ENCODE measurements around the gene ALDH5A1. TPM values are rescaled to one million over a fixed set of nuclear protein-coding genes. Genes with fewer than 3 reads are reported as not detected.

The ALDH5A1 gene
- polyA plus RNA-seq, 3 donors = 23.6 to 33.1 (median 31.9) TPM

DNA sequence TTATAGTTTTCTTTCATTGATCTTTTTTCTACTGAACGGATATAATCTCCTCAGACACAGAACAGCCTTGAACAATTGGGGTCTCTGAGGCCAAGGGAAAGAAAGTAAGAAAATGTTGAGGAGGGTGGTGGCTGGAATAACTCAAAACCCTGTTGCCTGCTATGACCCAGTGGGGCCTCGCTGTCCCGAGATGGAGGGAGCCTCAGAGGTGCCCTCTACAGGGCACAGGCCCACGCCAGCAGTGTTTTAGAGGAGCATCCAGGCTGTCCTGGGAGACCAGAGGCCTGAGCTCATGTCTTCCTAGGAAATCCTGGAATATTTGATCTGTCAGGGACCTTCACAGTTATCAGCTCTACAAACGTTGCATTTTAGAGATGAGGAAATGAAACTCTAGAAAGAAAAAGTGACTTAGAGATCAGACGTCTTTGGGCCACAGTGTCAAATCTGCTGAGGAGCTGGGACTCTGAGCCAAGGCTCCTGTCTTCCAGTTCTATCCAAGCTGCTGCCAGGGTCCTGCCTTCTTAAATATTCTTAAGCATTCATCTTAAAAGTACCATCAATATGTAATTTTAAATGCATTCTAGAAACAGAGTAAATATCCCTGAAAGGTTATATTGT, 26.3 kb downstream of the ALDH5A1 start:
- DNase-seq = no peak

DNA sequence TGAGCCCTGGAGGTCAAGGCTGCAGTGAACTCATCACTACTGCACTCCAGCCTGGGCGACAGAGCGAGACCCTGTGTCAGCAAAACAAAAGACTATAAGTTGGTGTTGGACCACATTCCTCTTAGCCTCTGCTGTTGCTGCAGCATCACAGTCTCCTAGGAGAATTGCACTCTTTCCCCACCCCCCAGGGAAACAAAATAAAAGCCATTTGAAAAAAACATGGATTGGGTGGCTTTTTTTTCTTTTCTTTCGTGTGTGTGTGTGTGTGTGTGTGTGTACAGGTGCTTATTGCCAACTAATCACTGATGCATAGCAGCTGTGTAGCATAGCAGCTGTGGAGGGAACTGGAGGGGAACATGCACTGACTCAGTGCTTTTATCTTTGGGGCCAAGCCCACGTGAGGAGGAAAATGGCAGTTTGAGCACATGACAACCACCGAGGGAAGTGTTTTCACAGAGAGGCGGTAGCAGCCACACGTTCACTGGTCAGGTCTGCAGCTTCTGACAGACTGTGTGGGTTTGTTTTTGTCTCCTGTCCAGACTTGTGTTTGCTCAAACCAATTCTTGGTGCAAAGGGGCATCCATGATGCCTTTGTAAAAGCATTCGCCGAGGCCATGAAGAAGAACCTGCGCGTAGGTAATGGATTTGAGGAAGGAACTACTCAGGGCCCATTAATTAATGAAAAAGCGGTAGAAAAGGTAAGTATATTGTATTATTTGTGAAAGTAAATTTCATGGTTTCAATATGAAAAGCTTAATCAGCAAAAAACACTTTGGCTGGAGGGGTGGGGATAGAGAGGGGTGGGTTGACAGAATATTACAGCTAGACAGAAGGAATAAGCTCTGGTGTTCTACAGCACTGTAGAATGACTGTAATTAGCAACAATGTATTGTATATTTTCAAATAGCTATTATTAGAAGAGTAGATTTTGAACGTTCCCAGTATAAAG, 27.7 kb downstream of the ALDH5A1 start:
- peak; percentile 26 for DNase-seq

DNA sequence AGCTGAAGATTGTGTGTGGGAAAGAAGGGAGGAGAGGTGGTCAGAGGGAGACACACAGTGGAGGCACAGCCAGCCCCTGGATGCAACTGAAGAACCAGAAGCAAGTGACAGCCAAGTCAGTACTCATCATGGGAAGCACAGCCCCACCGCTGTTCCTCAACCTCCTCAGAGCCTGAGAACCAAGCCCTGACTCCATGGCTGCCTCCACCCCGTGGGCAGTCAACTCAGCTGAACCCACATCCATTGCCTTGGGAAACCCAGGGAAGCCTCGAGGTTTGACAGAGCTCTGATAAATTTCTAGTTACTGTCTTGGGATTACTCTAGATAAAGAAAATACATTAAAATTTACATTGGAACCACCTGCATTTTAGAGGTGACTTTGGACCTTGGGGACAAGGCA, 29.6 kb downstream of the ALDH5A1 start:
- no peak for DNase-seq

DNA sequence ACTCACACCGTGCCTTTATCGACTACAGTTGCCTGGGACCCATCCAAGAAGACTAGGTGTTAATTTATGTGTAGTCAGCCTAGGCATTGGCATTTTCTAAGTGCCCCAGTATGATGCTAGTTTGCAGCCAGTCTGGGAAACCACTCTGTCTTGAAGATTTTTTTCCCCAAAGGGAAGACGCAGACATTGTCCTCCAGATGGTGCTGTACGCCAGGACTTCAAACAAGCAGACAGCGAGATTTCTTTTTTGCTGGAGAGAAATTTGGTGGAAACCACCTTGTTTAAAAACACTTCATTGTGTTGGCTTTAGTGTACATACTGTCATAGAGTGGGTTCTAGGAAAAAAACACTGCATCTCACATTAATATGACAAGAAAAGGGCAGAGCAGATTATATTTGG, 30.0 kb downstream of the ALDH5A1 start:
- DNase-seq = peak; percentile 20

DNA sequence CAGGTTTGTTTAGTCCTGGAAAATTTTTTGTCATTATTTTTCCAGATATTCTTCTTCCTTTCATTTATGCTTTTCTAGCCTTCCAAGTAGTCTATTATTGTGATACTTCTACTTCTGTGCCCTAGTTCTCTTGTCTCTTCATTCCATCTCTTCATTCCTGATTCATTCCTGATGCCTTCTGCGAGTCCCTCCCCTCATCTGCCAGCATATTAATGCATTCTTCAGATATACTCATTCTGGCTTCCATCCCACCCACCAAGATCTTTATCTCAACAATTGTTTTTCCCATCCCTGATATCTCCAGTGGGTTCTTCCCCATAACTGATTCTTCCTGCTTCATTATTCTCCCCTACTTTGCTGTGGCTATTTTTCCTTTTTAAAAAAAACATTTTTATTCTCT, 35.2 kb downstream of the ALDH5A1 start:
- no peak for DNase-seq

DNA sequence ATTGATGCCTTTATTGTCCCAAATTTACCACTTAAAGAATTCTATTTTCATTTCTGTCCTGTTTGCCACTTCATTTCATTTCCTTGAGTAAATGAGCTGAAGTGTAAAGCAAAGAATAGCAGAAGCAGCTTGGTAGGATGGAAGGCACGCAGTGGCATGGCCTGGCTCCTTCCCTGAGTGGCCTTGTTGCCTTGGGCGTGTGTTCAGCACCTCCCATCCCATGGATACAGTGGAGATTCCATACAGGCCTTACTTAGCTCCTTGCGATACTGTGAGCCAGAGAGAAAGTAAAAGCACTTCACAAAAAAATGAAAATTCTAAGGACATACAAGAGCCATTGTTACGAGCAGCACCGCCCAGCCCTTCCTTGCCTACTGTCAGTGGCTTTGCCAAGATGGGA, 39.6 kb downstream of the ALDH5A1 start:
- no peak for DNase-seq

DNA sequence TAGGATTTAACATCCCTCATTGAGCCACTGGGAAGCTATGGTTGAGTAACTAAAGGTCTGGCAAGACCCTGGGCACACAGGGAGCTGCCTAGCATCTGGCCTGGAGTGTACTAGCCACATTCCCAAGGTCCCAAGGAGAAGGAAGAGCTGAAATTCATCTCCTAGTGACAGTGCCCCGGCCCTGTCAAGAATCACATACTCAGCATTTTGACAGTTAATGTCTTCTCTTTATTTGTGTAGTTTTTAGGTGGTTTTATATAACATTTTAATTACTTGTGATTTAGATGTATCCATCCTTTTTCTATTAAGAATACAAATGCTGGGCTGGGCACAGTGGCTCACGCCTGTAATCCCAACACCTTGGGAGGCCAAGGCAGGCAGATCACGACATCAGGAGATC, 40.4 kb downstream of the ALDH5A1 start:
- no peak for DNase-seq

DNA sequence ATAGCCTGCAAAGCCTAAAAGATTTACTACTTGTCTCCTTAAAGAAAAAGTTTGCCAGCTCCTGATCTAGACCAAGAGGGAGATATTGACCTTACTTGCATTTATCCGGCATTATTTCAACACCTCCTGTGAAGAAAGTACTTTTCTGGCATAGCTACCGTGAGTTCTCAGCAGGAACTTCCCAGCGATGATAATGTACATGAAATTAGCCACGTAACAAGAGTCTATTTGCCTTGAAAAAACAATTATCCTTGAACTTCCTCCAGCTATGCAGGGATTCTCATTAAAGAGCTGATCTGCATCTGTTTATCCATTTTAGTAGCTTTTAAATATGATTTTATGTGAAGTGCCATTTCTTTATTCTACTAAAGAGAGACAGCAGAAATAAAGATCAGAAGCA, 41.7 kb downstream of the ALDH5A1 start:
- DNase-seq = no peak

DNA sequence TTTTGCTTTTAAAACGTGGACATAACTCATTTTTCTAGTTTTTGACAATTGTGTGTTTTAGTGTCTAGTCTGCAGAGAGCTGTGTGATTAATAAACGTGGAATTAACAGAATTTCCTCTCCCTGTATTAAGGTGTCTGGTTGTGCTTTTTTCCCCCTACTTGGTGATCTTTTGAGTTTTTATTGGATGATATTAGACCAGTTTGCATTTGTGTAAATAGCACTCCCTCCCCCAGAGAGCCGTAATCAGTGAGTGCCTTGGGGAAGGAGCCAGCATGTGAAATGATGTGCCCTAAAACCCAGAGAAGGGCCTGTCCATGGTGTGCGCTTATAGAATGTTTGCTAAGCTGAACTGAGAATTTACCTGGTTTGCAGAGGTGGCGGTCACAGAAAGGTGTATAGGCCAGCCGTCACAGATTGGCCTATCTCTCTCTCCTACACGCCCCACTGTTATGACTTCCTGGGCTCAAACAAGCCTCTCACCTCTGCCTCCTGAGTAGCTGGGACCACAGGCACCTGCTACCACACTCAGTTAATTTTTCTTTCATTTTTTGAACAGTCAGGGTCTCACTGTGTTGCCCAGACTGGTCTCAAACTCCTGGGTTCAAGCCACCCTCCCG, 42.4 kb downstream of the ALDH5A1 start:
- no peak for DNase-seq

DNA sequence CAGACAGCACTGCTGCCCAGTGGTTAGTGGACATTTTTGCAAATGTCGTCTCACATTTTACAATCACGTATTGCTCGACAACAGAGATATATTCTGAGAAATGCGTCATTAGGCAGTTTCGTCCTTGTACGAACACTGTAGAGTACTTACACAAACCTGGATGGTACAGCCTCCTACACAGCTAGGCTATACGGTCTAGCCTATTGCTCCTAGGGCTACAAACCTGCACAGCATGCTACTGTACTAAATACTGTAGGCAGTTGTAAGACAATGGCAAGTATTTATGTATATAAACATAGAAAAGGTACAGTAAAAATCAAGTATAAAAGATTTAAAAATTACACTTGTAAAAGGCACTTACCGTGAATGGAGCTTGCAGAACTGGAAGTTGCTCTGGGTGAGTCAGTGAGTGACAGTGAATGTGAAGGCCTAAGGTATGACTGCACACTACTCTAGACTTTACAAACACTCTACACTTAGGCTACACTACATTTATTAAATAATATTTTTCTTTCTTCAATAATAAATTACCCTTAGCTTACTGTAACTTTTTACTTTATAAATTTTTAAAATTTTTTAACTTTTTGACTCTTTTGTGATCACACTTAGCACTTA, 43.1 kb downstream of the ALDH5A1 start:
- DNase-seq = no peak

DNA sequence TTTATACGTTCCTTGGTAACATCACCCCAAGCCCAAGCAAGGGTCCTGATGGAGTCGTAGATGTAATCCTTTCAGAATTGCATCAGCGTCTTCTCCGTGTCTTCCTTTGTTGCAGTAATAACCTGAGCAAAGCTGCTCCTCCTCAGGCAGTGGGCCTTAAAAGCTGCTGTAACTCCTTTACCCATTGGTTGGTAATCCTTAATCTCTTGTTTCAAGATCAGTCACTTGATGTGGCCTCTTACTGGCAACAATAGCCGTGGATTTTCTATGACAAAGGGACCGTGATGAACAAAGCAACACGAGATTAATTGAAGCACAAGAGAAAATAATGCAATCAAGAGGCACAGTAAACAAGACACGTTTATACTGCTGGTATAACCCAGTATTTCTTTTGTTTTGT, 44.6 kb downstream of the ALDH5A1 start:
- DNase-seq = no peak

DNA sequence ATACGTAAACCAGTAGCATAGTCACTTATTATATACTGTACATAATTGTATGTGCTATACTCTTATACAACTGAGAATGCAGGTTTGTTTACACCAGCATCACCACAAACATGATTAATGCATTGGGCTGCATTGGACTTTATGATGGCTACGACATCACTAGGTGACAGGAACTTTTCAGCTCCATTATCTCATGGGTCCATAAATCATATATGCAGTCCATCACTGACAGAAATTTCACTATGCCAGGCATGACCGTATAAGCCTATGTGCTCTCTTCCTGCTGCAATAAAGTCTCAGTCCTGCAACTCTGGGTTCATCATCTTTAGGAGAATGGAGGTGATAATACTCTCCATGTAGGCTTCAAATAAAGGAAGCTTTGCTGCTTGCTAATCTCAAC, 45.4 kb downstream of the ALDH5A1 start:
- no peak for DNase-seq

DNA sequence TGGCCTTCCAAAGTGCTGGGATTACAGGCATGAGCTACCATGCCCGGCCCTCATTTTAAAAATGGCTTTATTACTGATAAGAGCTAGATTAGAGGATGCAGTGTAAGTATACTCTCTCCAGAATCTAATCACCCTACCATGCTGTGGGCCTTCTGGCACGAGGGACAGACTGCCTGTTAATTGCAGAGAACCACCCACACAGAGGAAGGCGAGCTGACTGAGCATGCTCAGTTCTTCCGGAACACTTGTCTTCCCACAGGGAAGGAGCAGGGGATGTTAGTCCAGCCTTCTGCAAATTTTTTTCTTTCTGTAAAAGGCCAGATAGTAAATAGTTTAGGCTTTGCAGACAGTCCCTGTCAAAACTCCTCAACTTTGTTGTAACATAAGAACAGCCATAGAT, 48.9 kb downstream of the ALDH5A1 start:
- DNase-seq = no peak

DNA sequence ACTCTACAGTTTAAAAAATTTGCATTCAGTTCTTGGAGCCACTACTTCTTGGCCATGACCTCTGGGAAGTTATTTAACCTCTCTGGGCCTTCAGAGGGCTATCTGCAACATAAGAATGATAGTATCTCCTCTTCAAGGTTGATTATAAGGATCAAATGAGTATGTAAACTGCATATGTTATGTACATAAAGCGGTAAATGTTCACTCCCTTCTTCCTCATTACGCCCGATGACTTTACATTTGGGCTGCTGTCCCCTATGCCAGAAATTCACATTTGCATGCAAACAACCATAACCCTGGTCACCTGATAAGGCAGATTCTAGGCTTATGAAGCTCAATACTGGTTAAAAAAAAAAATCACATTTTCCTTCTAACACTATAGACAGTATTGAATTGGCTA, 50.4 kb downstream of the ALDH5A1 start:
- no peak for DNase-seq

DNA sequence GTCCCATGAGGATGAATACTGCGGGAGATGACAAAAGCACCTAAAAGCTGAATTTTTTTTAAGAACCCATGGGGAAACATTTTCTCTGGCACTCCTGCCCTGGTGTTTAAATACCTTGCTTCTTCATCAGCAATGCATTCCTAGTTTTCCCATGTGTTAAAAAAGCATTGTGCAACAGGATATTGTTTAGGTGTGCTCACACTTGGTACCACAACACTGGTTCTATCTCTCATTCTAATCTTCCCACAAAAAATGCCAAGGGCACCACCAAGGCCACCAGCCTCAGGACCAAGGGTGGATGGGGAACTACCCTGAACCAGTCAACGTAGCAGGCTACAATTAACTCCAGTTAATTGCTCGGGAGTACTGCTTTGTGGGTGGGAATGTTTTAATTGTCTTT, 50.9 kb downstream of the ALDH5A1 start:
- DNase-seq = no peak

DNA sequence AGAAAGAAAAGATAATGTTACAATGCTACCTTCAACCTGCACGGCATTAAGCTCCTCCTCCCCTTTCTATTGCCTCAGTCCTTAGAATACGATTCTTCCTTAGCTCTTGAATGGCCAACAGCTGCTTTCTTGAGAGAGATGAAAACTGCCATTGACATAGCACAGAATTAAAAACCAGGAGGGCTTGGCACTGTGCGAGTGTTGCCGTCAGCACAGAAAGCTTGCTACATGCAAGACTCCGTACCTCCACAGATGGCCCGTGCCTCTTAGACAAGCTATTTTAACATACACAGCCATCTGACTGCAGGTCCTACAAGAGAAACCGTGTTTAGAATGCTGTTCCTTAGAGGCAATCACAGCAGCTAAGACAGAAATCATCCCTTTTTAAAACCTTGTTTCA, 51.7 kb downstream of the ALDH5A1 start:
- DNase-seq = no peak

DNA sequence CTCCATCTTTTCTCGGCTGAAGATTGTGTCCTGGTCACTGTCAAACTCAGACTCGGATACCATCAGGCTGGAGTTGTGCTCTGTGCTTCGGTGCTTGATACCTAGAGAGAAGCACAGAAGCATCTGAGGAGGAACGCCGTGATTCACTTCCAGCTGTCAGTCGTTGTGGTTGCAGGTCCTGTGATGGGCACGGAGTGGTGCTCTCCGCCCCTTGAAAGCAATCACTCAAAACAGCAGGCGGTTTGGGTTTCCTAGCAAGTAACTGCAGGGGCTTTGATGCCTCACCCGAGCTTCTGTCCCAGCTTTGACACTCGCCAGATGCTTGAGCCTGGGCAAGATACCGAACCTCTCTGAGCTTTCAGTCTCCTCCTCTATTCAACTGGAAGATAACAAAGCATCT, 52.5 kb downstream of the ALDH5A1 start:
- DNase-seq = peak; percentile 12

DNA sequence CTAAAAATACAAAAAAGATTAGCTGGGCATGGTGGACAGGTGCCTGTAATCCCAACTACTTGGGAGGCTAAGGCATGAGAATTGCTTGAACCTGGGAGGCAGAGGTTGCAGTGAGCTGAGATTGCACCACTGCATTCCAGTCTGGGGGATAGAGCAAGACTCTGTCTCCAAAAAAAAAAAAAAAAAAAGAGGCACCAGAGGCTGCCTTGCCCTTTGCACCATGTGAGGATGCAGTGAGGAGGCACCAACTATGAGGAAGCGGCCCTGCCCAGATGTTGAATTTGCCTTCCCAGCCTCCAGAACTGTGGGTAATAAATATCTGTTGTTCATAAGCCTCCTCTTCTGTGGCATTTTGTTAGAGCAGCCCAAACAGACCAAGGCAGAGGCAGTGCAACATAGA, 54.4 kb downstream of the ALDH5A1 start:
- no peak for DNase-seq

DNA sequence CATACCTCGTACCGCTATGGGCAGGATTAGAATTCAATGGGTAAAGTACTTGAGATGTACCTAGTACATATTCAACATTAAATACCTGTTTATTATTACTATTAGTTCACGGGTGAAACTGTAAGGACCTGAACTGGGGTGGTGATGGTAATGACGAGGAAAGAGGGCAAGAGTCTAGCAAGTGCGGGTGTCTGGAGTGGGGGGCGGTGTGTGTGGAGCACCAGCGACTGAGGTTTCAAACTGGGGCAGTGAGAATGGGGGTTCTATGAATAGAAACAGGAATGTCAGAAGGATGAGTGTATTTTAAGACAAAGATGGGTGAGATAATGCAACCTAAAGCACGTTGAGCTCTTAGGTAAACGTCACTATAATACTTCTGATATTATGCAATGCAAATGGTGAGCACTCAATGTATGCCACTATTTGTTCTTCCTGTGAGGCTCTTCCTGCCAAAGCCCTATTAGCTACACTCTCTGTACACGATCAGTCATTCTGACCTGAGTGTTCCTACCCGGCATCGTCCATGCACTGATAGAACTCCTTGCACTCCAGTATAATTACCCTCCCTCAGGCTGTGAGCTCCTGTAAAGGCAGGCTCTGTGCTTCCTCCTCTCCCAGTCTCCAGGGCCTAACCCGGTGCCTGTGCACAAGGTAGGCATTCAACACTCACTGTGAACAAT, 55.0 kb downstream of the ALDH5A1 start:
- DNase-seq = no peak

DNA sequence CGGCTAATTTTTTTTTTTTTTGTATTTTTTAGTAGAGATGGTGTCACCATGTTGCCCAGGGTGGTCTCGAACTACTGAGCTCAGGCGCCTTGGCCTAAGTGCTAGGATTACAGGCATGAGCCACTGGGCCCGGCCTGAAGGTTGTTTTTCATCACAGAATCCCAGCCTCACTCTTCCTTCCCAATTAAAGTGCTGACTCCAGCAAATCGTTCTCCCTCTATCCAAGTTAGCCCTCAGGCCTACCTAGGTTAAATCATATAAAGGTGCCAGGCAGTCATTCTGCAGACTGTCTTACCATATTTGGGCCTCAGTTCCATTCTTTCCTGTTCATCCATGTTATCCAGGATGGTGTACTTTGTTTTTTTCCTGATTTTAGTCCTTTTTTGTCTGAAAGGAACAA, 56.4 kb downstream of the ALDH5A1 start:
- no peak for DNase-seq

DNA sequence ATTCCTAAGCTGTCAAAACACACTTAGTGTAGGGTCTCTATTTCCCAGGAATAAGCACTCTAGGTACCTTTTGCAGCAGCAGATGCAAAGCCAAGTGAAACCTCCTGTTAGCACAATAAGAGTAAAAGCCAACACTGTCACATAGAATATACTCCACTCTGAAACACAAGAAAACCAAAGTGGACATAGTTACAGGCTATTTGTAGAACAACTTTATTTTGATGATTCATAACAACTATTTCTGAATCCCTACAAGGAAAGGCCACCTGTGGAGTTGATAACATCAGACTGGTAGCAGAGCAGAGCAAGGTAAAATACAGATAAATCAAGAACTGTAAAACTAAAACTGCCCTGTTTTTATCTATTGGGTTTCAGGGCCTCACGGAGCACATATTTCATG, 59.7 kb downstream of the ALDH5A1 start:
- no peak for DNase-seq

DNA sequence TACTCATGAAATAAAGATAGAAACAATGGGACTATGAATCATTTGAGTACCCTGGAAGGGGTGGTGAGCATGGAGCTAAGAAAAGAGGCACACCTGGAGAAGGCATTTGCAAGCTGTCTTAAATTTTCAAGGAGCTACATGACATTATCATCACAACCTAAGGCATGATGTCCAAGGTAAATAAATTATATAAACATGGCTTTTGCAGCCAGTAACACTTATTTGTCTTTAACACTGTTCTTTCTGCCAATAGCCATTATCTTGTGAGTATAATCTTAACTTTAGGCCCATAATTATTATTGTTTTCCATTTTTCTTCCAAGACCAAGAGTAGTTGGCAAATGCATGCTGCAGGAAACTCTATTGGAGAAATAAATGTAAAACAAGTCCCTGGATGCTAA, 63.7 kb downstream of the ALDH5A1 start:
- no peak for DNase-seq

All from renal pelvis (tissue), 4 donors.